GM21619 (cell line): Measurements from ENCODE around the gene ARL8A.

Experiments used
- ATAC-seq: cut with Tn5 transposase; IDR thresholded peaks from one replicate; pipeline ENCODE4 v1.9.1; 2021; ENCODE audit not compliant: unreplicated experiment

Gene ARL8A

DNA sequence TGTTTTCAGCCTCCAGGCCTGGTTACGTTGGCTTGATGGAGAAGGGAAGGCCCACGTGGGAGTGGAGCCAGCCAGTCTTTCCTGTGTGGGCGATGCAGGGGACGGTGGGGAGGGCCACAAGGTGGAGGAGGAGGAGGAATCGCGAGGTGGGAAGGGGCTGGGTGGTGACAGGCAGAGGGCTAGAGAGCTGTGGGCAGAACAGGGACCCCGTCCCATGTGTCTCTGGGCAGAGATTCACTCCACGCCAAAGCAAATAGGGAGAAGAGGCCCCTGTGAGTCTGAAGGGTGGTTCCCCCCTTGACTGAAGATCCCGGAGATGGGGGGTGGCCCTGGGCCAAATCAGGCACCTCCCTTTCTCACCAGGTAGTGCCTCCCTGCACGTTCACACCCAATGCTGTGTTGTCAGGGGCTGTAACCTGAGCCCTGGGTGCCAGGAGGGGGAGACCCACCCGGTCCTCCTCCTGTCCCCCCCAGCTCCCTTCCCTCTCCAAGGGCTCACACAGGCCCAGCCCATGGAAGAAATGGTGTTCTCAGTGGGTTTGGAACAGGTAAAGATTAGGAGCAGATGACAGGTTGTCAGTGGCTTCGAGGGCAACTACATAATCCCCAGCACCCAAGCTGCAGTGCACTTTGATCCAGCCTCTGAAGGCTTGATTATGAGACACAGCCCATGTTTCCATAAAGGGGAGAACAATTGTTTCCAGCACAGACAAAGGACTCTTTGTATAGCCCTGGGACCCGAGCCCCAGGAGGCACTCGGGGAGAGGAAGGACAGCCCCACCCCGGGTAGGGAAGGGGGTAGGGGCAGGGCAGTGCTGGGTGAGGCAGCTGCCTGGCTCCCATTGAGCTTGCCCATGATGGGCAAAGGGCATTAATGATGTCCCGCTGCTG is 59.5 kb downstream of the ARL8A start:
- ATAC-seq = no peak
